Endothelial cell of umbilical vein (primary cell): ENCODE data around the gene WNT16. TPM values are rescaled to one million over a fixed set of nuclear protein-coding genes. Genes with fewer than 3 reads are reported as not detected.

Experiments used
- BruUV-seq: library from RNA; stranded (reverse); fragments of 400-500 nt; replicated peaks from 2 replicates; lab custom pipeline; 2021; lab: Mats Ljungman, UMichigan
- CTCF ChIA-PET: fragments of 300-600, 350-600 bp; sonication (Branson Sonifier 250); formaldehyde crosslinking; loops from one replicate; lab custom pipeline; 2021; ENCODE audit warnings: antibody characterized with exemption, inconsistent platforms; lab: Charles Lee
- POLR2A ChIA-PET: fragments of 300-600, 350-600 bp; sonication (Branson Sonifier 250); formaldehyde crosslinking; loops from one replicate; lab custom pipeline; 2021; ENCODE audit warnings: antibody characterized with exemption, inconsistent platforms; lab: Charles Lee
- DNase-seq: peaks from one replicate; pipeline ENCODE4 v3.0.0-alpha.2; 2011; ENCODE audit warnings: low read depth, low spot score
- FAIRE-seq: peaks from 2 replicates; lab custom pipeline; 2011; peaks lifted over from hg19 to GRCh38; lab: Jason Lieb, UNC
- H2AFZ ChIP-seq: 2 replicates; pipeline ENCODE4 v1.6.0; 2012; ENCODE audit warnings: low read depth, low read length, control low read depth, inconsistent platforms
- H3K27ac ChIP-seq: 2 replicates; pipeline ENCODE4 v1.5.1; 2011; ENCODE audit warnings: low read depth, mild to moderate bottlenecking, control low read depth, low read length, moderate library complexity; ENCODE audit not compliant: insufficient read depth
- H3K27me3 ChIP-seq, 2 experiments: 2 replicates each; pipeline versions ENCODE4 v1.6.0 to v1.6.1; 2011; ENCODE audit warnings: low read length in 2 of 2, mixed read lengths in 1 of 2; ENCODE audit not compliant: control insufficient read depth in 2 of 2, insufficient read depth in 2 of 2
- H3K36me3 ChIP-seq, 2 experiments: 2 replicates in 1 of 2; 3 replicates in 1 of 2; pipeline ENCODE4 v1.5.1; 2011; ENCODE audit warnings: low read length in 2 of 2, mild to moderate bottlenecking in 1 of 2, moderate library complexity in 1 of 2; ENCODE audit not compliant: control insufficient read depth in 2 of 2, insufficient read depth in 2 of 2; ENCODE audit errors: extremely low read depth in 1 of 2
- H3K4me1 ChIP-seq: 3 replicates; pipeline ENCODE4 v1.5.1; 2011; ENCODE audit warnings: mild to moderate bottlenecking, low read length; ENCODE audit not compliant: control insufficient read depth, insufficient read depth; ENCODE audit errors: extremely low read depth
- H3K4me2 ChIP-seq: 2 replicates; pipeline ENCODE4 v1.6.1; 2011; ENCODE audit warnings: low read length, control low read depth, mixed read lengths; ENCODE audit not compliant: insufficient read depth
- H3K4me3 ChIP-seq, 3 experiments: fragments of 200-600 bp in 1 of 3; sonication (generic), shearing (Covaris generic) in 1 of 3; replicated peaks in 1 of 3; 2 replicates each; pipeline ENCODE4 v1.5.1; 2011 to 2016; ENCODE audit warnings: control low read depth in 3 of 3, low read length in 3 of 3, mild to moderate bottlenecking in 2 of 3, inconsistent platforms in 1 of 3, low read depth in 1 of 3, moderate library complexity in 1 of 3; ENCODE audit not compliant: insufficient read depth in 1 of 3
- H3K79me2 ChIP-seq: 2 replicates; pipeline ENCODE4 v1.6.0; 2012; ENCODE audit warnings: low read length, inconsistent platforms; ENCODE audit not compliant: control insufficient read depth, insufficient read depth
- H3K9ac ChIP-seq: replicated peaks from 2 replicates; pipeline ENCODE3; 2011; ENCODE audit warnings: low read length, control low read depth; ENCODE audit not compliant: insufficient read depth; ENCODE audit errors: extremely low read depth
- H3K9me1 ChIP-seq: replicated peaks from 3 replicates; pipeline ENCODE4 v1.6.0; 2011; ENCODE audit warnings: mild to moderate bottlenecking, low read length; ENCODE audit not compliant: control insufficient read depth, insufficient read depth; ENCODE audit errors: extremely low read depth
- H3K9me3 ChIP-seq: replicated peaks from 2 replicates; pipeline ENCODE4 v1.5.1; 2012; ENCODE audit warnings: low read length, inconsistent platforms; ENCODE audit not compliant: control insufficient read depth, insufficient read depth
- H4K20me1 ChIP-seq: replicated peaks from 2 replicates; pipeline ENCODE3; 2011; ENCODE audit warnings: mild to moderate bottlenecking, low read length; ENCODE audit not compliant: control insufficient read depth, insufficient read depth; ENCODE audit errors: extremely low read depth
- EZH2 ChIP-seq: IDR thresholded peaks from 2 replicates; pipeline ENCODE4 v1.6.1; 2012; ENCODE audit warnings: borderline replicate concordance, low read depth, mild to moderate bottlenecking, moderate library complexity, low read length, inconsistent platforms; ENCODE audit not compliant: severe bottlenecking
- FOS ChIP-seq: IDR thresholded peaks from 2 replicates; pipeline ENCODE4 v1.6.1; 2011; ENCODE audit warnings: mild to moderate bottlenecking, low read length, moderate library complexity, borderline replicate concordance; ENCODE audit not compliant: insufficient read depth
- GATA2 ChIP-seq: IDR thresholded peaks from 2 replicates; pipeline ENCODE4 v1.7.0; 2011; ENCODE audit warnings: low read depth, mild to moderate bottlenecking, moderate library complexity, mixed read lengths, low read length; ENCODE audit not compliant: insufficient read length, insufficient read depth
- JUN ChIP-seq: IDR thresholded peaks from 2 replicates; pipeline ENCODE4 v1.6.1; 2011; ENCODE audit warnings: borderline replicate concordance, low read depth; ENCODE audit not compliant: insufficient read length, insufficient read depth
- MYC ChIP-seq: IDR thresholded peaks from one replicate; pipeline ENCODE4 v1.6.1; 2011; ENCODE audit warnings: mild to moderate bottlenecking, low read depth, low read length
- POLR2A ChIP-seq: IDR thresholded peaks from 2 replicates; pipeline ENCODE4 v1.6.1; 2012; ENCODE audit warnings: low read depth, mild to moderate bottlenecking, control low read depth, low read length
- POLR2AphosphoS5 ChIP-seq: IDR thresholded peaks from 2 replicates; pipeline ENCODE4 v1.6.1; 2012; ENCODE audit warnings: low read depth, mild to moderate bottlenecking, control low read depth, low read length, moderate library complexity; ENCODE audit not compliant: insufficient read depth
- dilution Hi-C: fragments of 300-500 bp; cut with MboI; formaldehyde crosslinking; loops from one replicate; pipeline ENCODE4 v1.15.0; 2019; ENCODE audit warnings: low sequenced_read_pairs; ENCODE audit not compliant: extremely low pct_ligation_motif_present
- intact Hi-C: fragments of 100-400 bp; cut with micrococcal nuclease; formaldehyde crosslinking; loops from one replicate; pipeline ENCODE4 v1.10.0; 2022
- polyA plus RNA-seq, 4 experiments: library from polyadenylated mRNA; depleted of rRNA in 3 of 4; stranded (reverse) in 3 of 4; unstranded in 1 of 4; fragments of >200 nt; gene quantifications; 2 replicates each; pipeline versions ENCODE4 v1.2.1 to v1.2.3, GENCODE V29; 2011 to 2012; ENCODE audit warnings: missing spikeins in 1 of 4
- total RNA-seq: library from RNA; stranded (reverse); gene quantifications from 2 replicates; pipeline ENCODE4 v1.2.3, GENCODE V29; 2021
- TF ChIP-seq, protein P1 (sequence below): IDR thresholded peaks from 2 replicates; pipeline ENCODE4 v1.6.1; 2011; ENCODE audit not compliant: insufficient read depth, insufficient read length
- TF ChIP-seq, protein P2 (sequence below), 2 donors: IDR thresholded peaks; 1 replicate in 1 of 2; 2 replicates in 1 of 2; pipeline ENCODE4 v1.5.1; 2011; ENCODE audit warnings: low read length in 2 of 2, mild to moderate bottlenecking in 2 of 2, moderate library complexity in 2 of 2, control low read depth in 1 of 2, inconsistent platforms in 1 of 2, low read depth in 1 of 2; ENCODE audit not compliant: insufficient read depth in 1 of 2; ENCODE audit errors: extremely low read depth in 1 of 2

WNT16 gene
- total and polyA plus RNA-seq, 2 donors (not counting 3 experiments of a cell fraction or from before 2014, with no cell fraction given): not detected

DNA sequence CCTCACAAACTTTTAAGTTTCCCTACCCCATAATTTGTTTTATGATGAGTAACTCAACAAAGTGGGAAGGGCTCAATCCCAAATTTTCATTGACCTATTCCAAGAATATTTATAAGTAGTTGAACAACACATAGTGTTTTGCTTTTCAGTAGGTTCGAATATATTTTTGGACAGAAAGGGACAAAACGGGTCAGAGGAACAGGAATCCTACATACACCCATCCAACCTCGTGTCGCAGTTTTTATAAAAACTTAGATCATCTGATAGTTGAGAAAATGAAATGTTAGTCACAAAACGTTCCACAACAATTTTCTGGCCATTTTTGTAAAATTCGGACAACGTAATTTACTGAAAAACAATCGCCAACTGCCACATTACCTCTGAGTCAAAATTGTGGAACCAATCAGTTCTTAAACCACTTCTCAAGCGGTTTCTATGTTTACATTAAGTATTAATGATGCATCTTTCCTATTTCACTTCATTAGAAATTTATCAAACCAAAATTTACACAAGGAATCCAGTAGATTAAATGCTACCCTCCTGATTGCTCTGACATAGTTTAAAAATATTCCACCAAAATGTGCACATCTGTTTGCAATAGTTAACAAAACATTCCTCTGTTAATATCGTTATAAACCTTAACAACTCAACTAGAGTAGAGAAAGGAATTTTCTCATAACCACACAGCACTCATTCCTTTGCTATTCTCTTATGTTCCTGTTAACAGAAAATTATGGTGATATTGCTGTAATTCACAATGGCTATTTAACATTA lies 6.3 kb downstream of the WNT16 start:
- DNase-seq (no peak), FAIRE-seq (peak; percentile 44)
- intact Hi-C loops: no loop called here
- ChIA-PET CTCF (no interaction called here), POLR2A (no interaction called here)
- Histone ChIP-seq H3K36me3 (no peaks in the 10 kb centered on the region), H3K4me3 (no peak overlapping the region), H3K9ac (no peak overlapping the region), H3K79me2 (no peaks in the 10 kb centered on the region), H4K20me1 (no peaks in the 10 kb centered on the region), H3K4me1 (peaks cover 4% of the 10 kb centered on the region), H3K27ac (no peak overlapping the region), H2AFZ (no peak overlapping the region), H3K9me1 (no peaks in the 10 kb centered on the region), H3K4me2 (no peak overlapping the region), H3K9me3 (no peaks in the 10 kb centered on the region), H3K27me3 (peaks cover 27 to 49% of the 10 kb centered on the region in 2 experiments)
- BruUV-seq: no TSS peak
- no peak for TF ChIP-seq MYC
- TF ChIP-seq POLR2A: no peak
- TF ChIP-seq FOS: no peak
- no peak for TF ChIP-seq GATA2
- TF ChIP-seq POLR2AphosphoS5: no peak
- TF ChIP-seq, protein P1, sequence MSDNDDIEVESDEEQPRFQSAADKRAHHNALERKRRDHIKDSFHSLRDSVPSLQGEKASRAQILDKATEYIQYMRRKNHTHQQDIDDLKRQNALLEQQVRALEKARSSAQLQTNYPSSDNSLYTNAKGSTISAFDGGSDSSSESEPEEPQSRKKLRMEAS: no peak
- TF ChIP-seq JUN: no peak
- TF ChIP-seq EZH2: no peak
- TF ChIP-seq, protein P2, sequence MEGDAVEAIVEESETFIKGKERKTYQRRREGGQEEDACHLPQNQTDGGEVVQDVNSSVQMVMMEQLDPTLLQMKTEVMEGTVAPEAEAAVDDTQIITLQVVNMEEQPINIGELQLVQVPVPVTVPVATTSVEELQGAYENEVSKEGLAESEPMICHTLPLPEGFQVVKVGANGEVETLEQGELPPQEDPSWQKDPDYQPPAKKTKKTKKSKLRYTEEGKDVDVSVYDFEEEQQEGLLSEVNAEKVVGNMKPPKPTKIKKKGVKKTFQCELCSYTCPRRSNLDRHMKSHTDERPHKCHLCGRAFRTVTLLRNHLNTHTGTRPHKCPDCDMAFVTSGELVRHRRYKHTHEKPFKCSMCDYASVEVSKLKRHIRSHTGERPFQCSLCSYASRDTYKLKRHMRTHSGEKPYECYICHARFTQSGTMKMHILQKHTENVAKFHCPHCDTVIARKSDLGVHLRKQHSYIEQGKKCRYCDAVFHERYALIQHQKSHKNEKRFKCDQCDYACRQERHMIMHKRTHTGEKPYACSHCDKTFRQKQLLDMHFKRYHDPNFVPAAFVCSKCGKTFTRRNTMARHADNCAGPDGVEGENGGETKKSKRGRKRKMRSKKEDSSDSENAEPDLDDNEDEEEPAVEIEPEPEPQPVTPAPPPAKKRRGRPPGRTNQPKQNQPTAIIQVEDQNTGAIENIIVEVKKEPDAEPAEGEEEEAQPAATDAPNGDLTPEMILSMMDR (IDR thresholded peaks at IDR 0.05; ENCODE audit: extremely low read depth in 1 of 2, insufficient read depth in 1 of 2, low read depth in 1 of 2, low read length in 2 of 2): no peak
- dilution Hi-C loops: no loop called here
